ENCODE data around the gene TTBK2. TPM values are rescaled to one million over a fixed set of nuclear protein-coding genes. Genes with fewer than 3 reads are reported as not detected.

TTBK2 gene
- total and polyA plus RNA-seq, 2 donors (not counting 3 experiments of a cell fraction or from before 2014, with no cell fraction given), result 4.4 to 17.1 TPM

DNA sequence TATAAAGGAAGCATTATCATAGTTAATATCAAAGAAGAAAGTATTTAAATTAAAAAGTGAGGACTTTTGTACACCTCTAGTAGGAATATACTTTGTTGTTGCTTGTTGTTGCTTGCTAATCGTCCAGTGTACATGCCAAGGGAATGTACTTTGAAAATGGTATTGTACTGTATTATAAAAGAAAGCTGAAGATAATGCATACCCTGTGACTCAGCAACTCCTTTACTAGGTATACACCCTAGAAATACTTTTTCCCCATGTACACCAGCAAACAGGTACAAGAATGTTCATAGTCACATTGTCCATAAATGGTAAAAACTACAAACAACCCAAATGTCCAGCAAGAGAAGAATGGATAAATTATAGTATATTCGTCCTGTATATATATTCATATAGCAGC is 12.0 kb downstream of the TTBK2 start:
- dilution Hi-C loops (cut with MboI; ENCODE audit: extremely low pct_ligation_motif_present, low sequenced_read_pairs) (no loop called here), intact Hi-C loops (cut with micrococcal nuclease) (no loop called here)
- BruUV-seq (replicated peaks), result no TSS peak
- POLR2A ChIA-PET, result interaction anchor here (0.5 kb wide), 1 partner anchor 202 kb away, joined by 4 read pairs; no protein-coding TSS in a partner anchor
- no peak for DNase-seq (ENCODE audit: low read depth, low spot score)
- Histone ChIP-seq H4K20me1 (replicated peaks; ENCODE audit: control insufficient read depth, extremely low read depth, insufficient read depth, low read length) (no peaks in the 10 kb centered on the region), H3K4me1 (ENCODE audit: control insufficient read depth, extremely low read depth, insufficient read depth, low read length) (no peaks in the 10 kb centered on the region), H3K4me3 (replicated peaks in 1 of 3; ENCODE audit: insufficient read depth in 1 of 3, low read depth in 1 of 3, low read length in 3 of 3) (no peak overlapping the region), H3K79me2 (ENCODE audit: control insufficient read depth, insufficient read depth, low read length) (no peaks in the 10 kb centered on the region), H3K27ac (ENCODE audit: insufficient read depth, low read depth, low read length) (no peak overlapping the region), H3K27me3 (ENCODE audit: control insufficient read depth in 2 of 2, insufficient read depth in 2 of 2, low read length in 2 of 2) (no peaks in the 10 kb centered on the region), H3K9ac (replicated peaks; ENCODE audit: extremely low read depth, insufficient read depth, low read length) (no peak overlapping the region), H3K36me3 (ENCODE audit: control insufficient read depth in 2 of 2, extremely low read depth in 1 of 2, insufficient read depth in 2 of 2, low read length in 2 of 2) (no peaks in the 10 kb centered on the region), H3K9me3 (replicated peaks; ENCODE audit: control insufficient read depth, insufficient read depth, low read length) (no peaks in the 10 kb centered on the region), H3K9me1 (replicated peaks; ENCODE audit: control insufficient read depth, extremely low read depth, insufficient read depth, low read length) (no peaks in the 10 kb centered on the region), H3K4me2 (ENCODE audit: insufficient read depth, low read length) (no peak overlapping the region), H2AFZ (ENCODE audit: low read depth, low read length) (no peak overlapping the region)
- TF ChIP-seq POLR2A (IDR thresholded peaks at IDR 0.05; ENCODE audit: low read depth, low read length) (no peak), JUN (IDR thresholded peaks at IDR 0.05; ENCODE audit: borderline replicate concordance, insufficient read depth, insufficient read length, low read depth) (no peak), MYC (IDR thresholded peaks at IDR 0.05; ENCODE audit: low read depth, low read length) (no peak), EZH2 (IDR thresholded peaks at IDR 0.05; ENCODE audit: borderline replicate concordance, low read depth, low read length, severe bottlenecking) (no peak), GATA2 (IDR thresholded peaks at IDR 0.05; ENCODE audit: insufficient read depth, insufficient read length, low read depth, low read length) (no peak), FOS (IDR thresholded peaks at IDR 0.05; ENCODE audit: borderline replicate concordance, insufficient read depth, low read length) (no peak), POLR2AphosphoS5 (IDR thresholded peaks at IDR 0.05; ENCODE audit: insufficient read depth, low read depth, low read length) (no peak)
- TF ChIP-seq, protein P1, sequence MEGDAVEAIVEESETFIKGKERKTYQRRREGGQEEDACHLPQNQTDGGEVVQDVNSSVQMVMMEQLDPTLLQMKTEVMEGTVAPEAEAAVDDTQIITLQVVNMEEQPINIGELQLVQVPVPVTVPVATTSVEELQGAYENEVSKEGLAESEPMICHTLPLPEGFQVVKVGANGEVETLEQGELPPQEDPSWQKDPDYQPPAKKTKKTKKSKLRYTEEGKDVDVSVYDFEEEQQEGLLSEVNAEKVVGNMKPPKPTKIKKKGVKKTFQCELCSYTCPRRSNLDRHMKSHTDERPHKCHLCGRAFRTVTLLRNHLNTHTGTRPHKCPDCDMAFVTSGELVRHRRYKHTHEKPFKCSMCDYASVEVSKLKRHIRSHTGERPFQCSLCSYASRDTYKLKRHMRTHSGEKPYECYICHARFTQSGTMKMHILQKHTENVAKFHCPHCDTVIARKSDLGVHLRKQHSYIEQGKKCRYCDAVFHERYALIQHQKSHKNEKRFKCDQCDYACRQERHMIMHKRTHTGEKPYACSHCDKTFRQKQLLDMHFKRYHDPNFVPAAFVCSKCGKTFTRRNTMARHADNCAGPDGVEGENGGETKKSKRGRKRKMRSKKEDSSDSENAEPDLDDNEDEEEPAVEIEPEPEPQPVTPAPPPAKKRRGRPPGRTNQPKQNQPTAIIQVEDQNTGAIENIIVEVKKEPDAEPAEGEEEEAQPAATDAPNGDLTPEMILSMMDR (IDR thresholded peaks at IDR 0.05; ENCODE audit: extremely low read depth in 1 of 2, insufficient read depth in 1 of 2, low read depth in 1 of 2, low read length in 2 of 2), result no peak
- TF ChIP-seq, protein P2, sequence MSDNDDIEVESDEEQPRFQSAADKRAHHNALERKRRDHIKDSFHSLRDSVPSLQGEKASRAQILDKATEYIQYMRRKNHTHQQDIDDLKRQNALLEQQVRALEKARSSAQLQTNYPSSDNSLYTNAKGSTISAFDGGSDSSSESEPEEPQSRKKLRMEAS (IDR thresholded peaks at IDR 0.05; ENCODE audit: insufficient read depth, insufficient read length), result no peak
- CTCF ChIA-PET, result interaction anchor here (1.3 to 2.4 kb wide), 3 partner anchors 9 to 72 kb away, joined by 3 to 9 read pairs (median 9); no protein-coding TSS in a partner anchor
- no peak for FAIRE-seq
